ENCODE measurements around the gene MIF.

GRCh38 chr22:23925020-23925606 is 30.9 kb downstream of the MIF start:
- TF ChIP-seq POLR2A (IDR thresholded peaks at IDR 0.05) (no peak), CTCF (IDR thresholded peaks at IDR 0.05) (no peak)
